Measurements from ENCODE around the gene TRIM50. TPM values are rescaled to one million over a fixed set of nuclear protein-coding genes. Genes with fewer than 3 reads are reported as not detected.

The TRIM50 gene
- polyA plus RNA-seq, 1 donor from 2014 or later, result not detected

Small RNAs within 50 kb of the gene (small RNA-seq; reads per million reads assigned to genes)
- gene RNU6-1080P, result 0 reads per million in 3 experiments

Other genes starting within 250 kb of the TRIM50 start
- 0.48 and 0.87 TPM in 2 replicates for gene SPDYE9, start 242.0 kb downstream of the TRIM50 start, polyA plus RNA-seq
- gene NSUN5, start 19.3 kb downstream of the TRIM50 start, polyA plus RNA-seq, result 70.0 and 75.7 TPM in 2 replicates
- not detected in 2 replicates for gene FKBP6, start 79 bp upstream of the TRIM50 start, polyA plus RNA-seq
- gene FZD9, start 105.7 kb upstream of the TRIM50 start, polyA plus RNA-seq, result 1.0 and 2.9 TPM in 2 replicates
- 33.4 and 35.0 TPM in 2 replicates for gene BAZ1B, start 194.2 kb upstream of the TRIM50 start, polyA plus RNA-seq
- 23.6 and 27.3 TPM in 2 replicates for gene BCL7B, start 229.6 kb upstream of the TRIM50 start, polyA plus RNA-seq